Measurements from ENCODE around the gene ACOT6.
"Not testable (repeated sequence)": the region's sequence is repeated elsewhere in the genome, so short reads cannot be mapped to it uniquely, and the experiment has no call there.

ACOT6 gene

DNA sequence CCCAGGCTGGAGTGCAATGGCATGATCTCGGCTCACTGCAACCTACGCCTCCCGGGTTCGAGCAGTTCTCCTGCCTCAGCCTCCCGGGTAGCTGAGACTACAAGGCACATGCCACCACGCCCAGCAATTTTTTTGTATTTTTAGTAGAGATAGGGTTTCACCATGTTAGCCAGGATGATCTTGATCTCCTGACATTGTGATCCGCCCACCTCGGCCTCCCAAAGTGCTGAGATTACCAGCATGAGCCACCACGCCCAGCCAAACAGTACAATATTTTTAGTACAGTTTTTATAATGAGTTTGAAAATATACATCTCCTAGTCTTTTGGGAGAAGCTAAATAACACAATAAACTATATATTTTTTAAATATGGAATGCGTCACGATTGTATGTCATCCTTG lies 46.9 kb downstream of the ACOT6 start:
- DNase-seq: not testable (repeated sequence)

- no peak for DNase-seq
These were observed 48.2 kb downstream of the ACOT6 start for GRCh38 chr14:73660511-73660910.

- no peak for DNase-seq
These were observed 49.6 kb downstream of the ACOT6 start for GRCh38 chr14:73661872-73662271.

- DNase-seq: peak; percentile 53
These were observed 50.2 kb downstream of the ACOT6 start for GRCh38 chr14:73662487-73662943.

GRCh38 chr14:73663548-73664212 lies 51.4 kb downstream of the ACOT6 start:
- no peak for DNase-seq

DNA sequence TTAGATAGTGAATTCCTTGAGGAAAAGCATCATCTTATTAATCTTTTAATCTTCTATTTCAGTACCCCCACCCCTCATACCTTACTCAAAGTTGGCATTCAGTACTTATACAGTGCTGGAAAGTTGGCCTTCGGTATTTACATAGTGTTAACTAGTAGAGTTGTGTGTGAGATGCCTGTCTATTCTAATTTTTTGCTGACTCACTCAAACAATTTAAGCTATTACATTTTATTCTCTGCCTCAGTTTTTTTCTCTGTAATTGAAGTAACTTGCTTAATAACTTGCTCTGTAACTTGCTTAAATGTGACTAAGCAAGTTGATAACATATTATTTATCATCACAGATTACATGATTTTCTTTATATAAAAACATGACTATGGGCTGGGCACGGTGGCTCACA lies 52.8 kb downstream of the ACOT6 start:
- no peak for DNase-seq

- no peak for DNase-seq
These were observed 54.3 kb downstream of the ACOT6 start for GRCh38 chr14:73666583-73666982.

GRCh38 chr14:73667854-73668253 lies 55.5 kb downstream of the ACOT6 start:
- DNase-seq: no peak
